ENCODE measurements around the gene LUC7L3. TPM values are rescaled to one million over a fixed set of nuclear protein-coding genes. Genes with fewer than 3 reads are reported as not detected.

Gene LUC7L3
- total RNA-seq, 4 donors from 2014 or later = 44.2 to 88.7 (median 55.2) TPM

- DNase-seq (ENCODE audit: low spot score) (no peak), ATAC-seq (ENCODE audit: low FRiP score) (no peak)
- TF ChIP-seq CTCF (IDR thresholded peaks at IDR 0.05) = no peak
Measured at GRCh38 chr17:50790618-50791017, 71.2 kb downstream of the LUC7L3 start.

GRCh38 chr17:50792132-50792531 lies 72.7 kb downstream of the LUC7L3 start:
- no peak for TF ChIP-seq CTCF (IDR thresholded peaks at IDR 0.05)
- ATAC-seq (ENCODE audit: low FRiP score) (no peak), DNase-seq (ENCODE audit: low spot score) (no peak)

- no peak for DNase-seq (ENCODE audit: low spot score)
- no peak for TF ChIP-seq CTCF (IDR thresholded peaks at IDR 0.05)
- no peak for ATAC-seq (ENCODE audit: low FRiP score)
Measured at GRCh38 chr17:50793007-50793406, 73.6 kb downstream of the LUC7L3 start.

- TF ChIP-seq CTCF (IDR thresholded peaks at IDR 0.05) = no peak
- ATAC-seq (ENCODE audit: low FRiP score) (no peak), DNase-seq (ENCODE audit: low spot score) (no peak)
Measured at GRCh38 chr17:50794361-50794760, 75.0 kb downstream of the LUC7L3 start.

- ATAC-seq (ENCODE audit: low FRiP score) (no peak), DNase-seq (ENCODE audit: low spot score) (no peak)
- no peak for TF ChIP-seq CTCF (IDR thresholded peaks at IDR 0.05)
Measured at GRCh38 chr17:50797135-50797810, 77.9 kb downstream of the LUC7L3 start.

GRCh38 chr17:50798424-50799288 lies 79.3 kb downstream of the LUC7L3 start:
- no peak for ATAC-seq (ENCODE audit: low FRiP score)
- no peak for DNase-seq (ENCODE audit: low spot score)
- no peak for TF ChIP-seq CTCF (IDR thresholded peaks at IDR 0.05)
